ENCODE data around the gene PNMA1.

DNA sequence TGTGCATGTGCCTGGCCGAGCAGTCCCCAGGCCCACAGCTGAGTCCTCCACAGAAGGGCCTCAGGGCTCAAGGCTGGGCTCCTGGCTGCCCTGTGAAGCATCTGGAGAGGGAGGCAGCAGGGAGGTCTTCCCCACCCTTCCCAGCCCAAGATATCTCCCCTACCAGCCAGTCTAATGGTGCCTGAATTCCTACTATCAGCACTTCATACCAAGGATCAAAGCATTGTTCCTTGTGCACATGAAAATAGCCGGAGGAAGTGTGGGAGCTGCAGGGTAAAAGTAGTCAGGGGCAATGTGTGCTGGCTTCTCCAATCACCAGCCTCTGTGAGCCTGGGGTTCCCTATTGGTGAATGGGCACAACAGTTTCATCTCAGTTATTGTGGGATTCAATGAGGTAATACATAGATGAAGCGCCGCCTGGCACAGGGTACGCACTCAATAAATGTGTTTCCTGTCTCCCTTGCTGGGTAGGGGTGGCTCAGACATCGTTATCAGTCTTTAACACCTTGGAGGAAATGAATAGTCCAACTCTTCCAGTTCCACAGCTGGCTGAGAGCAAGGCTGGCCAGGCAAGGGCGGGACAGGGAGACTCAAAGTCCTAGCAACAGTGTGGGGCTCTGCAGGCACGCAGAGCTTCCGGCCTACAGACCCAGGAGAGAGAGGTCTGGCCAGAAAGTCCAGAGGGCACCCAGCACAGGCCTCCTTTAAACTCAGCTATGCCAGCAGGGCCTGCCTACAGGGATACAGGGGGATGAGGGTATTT is 39.1 kb upstream of the PNMA1 start:
- TF ChIP-seq, protein P1, sequence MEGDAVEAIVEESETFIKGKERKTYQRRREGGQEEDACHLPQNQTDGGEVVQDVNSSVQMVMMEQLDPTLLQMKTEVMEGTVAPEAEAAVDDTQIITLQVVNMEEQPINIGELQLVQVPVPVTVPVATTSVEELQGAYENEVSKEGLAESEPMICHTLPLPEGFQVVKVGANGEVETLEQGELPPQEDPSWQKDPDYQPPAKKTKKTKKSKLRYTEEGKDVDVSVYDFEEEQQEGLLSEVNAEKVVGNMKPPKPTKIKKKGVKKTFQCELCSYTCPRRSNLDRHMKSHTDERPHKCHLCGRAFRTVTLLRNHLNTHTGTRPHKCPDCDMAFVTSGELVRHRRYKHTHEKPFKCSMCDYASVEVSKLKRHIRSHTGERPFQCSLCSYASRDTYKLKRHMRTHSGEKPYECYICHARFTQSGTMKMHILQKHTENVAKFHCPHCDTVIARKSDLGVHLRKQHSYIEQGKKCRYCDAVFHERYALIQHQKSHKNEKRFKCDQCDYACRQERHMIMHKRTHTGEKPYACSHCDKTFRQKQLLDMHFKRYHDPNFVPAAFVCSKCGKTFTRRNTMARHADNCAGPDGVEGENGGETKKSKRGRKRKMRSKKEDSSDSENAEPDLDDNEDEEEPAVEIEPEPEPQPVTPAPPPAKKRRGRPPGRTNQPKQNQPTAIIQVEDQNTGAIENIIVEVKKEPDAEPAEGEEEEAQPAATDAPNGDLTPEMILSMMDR (IDR thresholded peaks at IDR 0.05; ENCODE audit: poor library complexity, severe bottlenecking): no peak
- TF ChIP-seq RAD21 (conservative IDR thresholded peaks at IDR 0.05) (no peak), TAF1 (IDR thresholded peaks at IDR 0.05; ENCODE audit: low read depth) (no peak), POLR2AphosphoS5 (IDR thresholded peaks at IDR 0.05) (no peak), EZH2 (IDR thresholded peaks at IDR 0.05; ENCODE audit: borderline replicate concordance, insufficient read depth, low read length, poor library complexity, severe bottlenecking) (no peak), EP300 (conservative IDR thresholded peaks at IDR 0.05; ENCODE audit: poor library complexity, severe bottlenecking) (no peak), SMC3 (conservative IDR thresholded peaks at IDR 0.05; ENCODE audit: poor library complexity) (no peak), MXI1 (conservative IDR thresholded peaks at IDR 0.05; ENCODE audit: poor library complexity, severe bottlenecking) (no peak)
- TF ChIP-seq, protein P2, sequence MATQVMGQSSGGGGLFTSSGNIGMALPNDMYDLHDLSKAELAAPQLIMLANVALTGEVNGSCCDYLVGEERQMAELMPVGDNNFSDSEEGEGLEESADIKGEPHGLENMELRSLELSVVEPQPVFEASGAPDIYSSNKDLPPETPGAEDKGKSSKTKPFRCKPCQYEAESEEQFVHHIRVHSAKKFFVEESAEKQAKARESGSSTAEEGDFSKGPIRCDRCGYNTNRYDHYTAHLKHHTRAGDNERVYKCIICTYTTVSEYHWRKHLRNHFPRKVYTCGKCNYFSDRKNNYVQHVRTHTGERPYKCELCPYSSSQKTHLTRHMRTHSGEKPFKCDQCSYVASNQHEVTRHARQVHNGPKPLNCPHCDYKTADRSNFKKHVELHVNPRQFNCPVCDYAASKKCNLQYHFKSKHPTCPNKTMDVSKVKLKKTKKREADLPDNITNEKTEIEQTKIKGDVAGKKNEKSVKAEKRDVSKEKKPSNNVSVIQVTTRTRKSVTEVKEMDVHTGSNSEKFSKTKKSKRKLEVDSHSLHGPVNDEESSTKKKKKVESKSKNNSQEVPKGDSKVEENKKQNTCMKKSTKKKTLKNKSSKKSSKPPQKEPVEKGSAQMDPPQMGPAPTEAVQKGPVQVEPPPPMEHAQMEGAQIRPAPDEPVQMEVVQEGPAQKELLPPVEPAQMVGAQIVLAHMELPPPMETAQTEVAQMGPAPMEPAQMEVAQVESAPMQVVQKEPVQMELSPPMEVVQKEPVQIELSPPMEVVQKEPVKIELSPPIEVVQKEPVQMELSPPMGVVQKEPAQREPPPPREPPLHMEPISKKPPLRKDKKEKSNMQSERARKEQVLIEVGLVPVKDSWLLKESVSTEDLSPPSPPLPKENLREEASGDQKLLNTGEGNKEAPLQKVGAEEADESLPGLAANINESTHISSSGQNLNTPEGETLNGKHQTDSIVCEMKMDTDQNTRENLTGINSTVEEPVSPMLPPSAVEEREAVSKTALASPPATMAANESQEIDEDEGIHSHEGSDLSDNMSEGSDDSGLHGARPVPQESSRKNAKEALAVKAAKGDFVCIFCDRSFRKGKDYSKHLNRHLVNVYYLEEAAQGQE (IDR thresholded peaks at IDR 0.05; ENCODE audit: borderline replicate concordance): no peak
